ENCODE measurements around the gene PIGO.

DNA sequence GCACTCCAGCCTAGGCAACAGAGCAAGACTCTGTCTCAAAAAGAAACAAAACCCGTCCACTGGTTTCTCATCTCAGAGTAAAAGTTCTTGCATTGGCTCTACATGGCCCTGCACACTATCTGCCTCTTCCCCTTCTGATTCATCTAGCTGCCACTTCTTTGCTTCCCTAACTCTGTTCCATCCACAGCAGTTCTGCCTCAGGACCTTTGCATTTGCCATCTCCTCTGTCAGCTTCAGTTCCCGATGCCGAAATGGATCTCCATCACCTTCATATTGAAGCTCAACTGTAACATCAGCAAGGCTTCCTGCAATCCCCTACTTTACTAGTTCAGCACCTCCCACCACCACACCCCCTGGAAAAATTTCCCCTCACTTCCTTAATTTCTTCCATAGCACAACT, 1.2 kb upstream of the PIGO start:
- TF ChIP-seq POLR2AphosphoS5 (IDR thresholded peaks at IDR 0.05) (no peak), POLR2A (IDR thresholded peaks at IDR 0.05) (no peak), EP300 (IDR thresholded peaks at IDR 0.05) (no peak)
- TF ChIP-seq, protein P1, sequence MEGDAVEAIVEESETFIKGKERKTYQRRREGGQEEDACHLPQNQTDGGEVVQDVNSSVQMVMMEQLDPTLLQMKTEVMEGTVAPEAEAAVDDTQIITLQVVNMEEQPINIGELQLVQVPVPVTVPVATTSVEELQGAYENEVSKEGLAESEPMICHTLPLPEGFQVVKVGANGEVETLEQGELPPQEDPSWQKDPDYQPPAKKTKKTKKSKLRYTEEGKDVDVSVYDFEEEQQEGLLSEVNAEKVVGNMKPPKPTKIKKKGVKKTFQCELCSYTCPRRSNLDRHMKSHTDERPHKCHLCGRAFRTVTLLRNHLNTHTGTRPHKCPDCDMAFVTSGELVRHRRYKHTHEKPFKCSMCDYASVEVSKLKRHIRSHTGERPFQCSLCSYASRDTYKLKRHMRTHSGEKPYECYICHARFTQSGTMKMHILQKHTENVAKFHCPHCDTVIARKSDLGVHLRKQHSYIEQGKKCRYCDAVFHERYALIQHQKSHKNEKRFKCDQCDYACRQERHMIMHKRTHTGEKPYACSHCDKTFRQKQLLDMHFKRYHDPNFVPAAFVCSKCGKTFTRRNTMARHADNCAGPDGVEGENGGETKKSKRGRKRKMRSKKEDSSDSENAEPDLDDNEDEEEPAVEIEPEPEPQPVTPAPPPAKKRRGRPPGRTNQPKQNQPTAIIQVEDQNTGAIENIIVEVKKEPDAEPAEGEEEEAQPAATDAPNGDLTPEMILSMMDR (IDR thresholded peaks at IDR 0.05) = no peak
